T follicular helper cell (primary cell): Measurements from ENCODE around the gene SLC26A11.

Experiments used
- DNase-seq: peaks from one replicate; pipeline ENCODE4 v3.0.0-alpha.2; 2020; ENCODE audit warnings: low read depth
- total RNA-seq, 2 experiments: gene quantifications; one replicate each; lab custom pipeline; 2026; lab: John Stamatoyannopoulos, UW

The SLC26A11 gene
- 26.7 to 187 reads per million in 2 experiments for total RNA-seq

DNA sequence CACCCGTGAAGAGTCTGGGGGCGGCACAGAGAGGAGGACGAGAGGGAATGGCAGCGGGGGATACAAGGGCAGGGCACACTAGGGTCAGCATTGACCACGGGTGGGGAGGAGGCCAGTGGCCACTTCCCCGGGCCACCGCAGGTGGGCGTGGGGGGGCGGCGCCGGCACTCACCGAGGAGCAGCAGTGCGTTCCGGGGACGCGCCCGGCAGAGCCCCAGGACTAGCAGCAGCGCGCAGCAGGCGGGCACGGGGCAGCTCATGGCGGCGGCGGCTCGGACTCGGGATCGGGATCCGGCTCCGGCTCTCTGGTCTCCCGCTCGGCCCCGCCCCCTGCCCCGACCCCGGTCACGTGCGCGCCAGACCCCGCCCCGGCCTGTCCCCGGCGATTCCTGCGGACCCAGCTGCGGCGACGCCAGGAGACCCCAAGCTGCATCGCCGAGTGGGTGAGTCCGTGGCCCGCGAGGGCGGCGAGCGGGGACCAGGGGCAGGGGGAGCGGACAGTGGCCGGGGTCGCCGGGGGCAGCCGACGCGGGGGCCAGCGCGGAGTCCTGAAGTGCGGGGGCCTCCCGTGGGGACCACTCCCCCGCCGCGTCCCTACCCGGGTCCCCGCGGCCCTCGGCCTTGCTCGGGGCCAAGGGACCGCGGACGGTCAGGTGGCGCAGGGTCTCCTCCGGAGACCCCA is at the start of gene SLC26A11, which contains the start of gene SGSH:
TSS of gene SLC26A11 (plus strand) at position 374 of the 682 bp plus-strand sequence. CDS start 1,134 bp downstream, outside the sequence.
TSS of gene SGSH (minus strand) at position 280 of the 682 bp plus-strand sequence. CDS start at position 260, 20 bp downstream.
- DNase-seq = peak; percentile 30

DNA sequence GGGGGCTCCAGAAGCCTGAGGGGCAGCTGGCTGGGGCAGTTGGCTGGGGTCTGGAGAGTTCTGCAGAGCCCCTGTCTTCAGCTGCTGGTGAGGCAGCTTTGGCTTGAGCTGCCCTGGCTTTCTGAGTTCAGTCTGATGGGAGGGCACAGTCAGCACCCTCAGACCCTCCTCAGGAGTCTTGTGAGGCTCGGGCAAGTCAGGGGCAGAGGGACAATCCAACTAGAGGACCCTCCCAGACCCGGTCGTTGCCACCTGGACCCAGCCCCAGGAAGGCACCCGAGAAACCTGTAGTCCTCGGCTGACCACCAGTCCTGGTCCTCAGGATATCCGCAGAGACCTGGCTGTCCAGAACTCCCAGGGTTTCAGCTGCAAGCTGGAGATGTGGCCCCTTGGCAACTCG is 48.5 kb upstream of the SLC26A11 start:
- DNase-seq = no peak

DNA sequence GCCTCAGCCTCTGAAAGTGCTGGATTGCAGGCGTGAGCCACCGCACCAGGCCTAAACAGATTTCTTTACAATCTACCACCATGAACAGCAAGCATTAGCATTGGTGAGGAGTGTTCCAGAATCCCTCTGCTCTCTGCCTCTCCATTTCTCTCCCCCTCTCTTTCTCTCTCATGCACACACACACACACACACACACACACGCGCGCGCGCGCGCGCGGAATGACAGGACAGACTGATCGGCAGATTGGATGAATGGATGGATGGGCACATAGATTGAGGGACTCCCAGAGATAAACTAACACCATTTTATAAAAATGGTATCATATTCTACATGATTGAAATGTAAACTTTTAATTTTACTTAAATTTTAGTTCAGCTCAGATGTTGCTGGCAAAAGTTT is 47.1 kb upstream of the SLC26A11 start:
- no peak for DNase-seq

DNA sequence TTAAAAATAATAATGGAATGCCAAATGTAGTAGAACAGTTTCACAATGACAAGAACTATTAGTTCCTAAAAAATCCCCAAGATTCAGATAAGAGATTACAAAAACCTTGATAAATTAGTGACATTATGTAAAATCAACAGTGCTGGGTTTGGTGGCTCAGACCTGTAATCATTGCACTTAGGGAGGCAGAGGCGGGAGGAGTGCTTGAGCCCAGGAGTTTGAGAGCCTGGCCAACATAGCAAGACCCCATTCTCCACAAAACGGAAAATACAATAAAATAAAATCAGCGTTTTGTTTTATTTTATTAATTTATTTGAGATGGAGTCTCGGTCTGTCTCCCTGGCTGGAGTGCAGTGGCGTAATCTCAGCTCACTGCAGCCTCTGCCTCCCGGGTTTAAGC is 46.3 kb upstream of the SLC26A11 start:
- DNase-seq = no peak

DNA sequence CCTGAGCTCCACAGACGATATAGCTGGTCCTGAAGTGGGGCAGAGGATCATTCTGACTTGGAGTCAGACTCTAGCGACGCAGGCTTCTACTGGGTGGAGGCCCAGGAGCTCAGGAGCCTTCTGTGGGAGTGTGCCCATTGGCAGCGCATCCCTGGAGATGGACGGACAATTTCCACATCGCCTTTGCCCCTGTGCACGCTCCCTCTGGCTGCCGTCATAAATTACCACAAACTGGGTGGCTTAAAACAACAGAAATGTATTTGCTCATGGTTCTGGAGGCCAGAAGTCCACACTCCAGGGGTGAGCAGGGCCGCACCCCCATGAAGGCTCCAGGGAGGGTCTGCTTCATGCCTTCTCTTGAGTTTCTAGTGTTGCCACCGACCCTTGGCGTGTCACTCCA is 43.5 kb upstream of the SLC26A11 start:
- DNase-seq = no peak

DNA sequence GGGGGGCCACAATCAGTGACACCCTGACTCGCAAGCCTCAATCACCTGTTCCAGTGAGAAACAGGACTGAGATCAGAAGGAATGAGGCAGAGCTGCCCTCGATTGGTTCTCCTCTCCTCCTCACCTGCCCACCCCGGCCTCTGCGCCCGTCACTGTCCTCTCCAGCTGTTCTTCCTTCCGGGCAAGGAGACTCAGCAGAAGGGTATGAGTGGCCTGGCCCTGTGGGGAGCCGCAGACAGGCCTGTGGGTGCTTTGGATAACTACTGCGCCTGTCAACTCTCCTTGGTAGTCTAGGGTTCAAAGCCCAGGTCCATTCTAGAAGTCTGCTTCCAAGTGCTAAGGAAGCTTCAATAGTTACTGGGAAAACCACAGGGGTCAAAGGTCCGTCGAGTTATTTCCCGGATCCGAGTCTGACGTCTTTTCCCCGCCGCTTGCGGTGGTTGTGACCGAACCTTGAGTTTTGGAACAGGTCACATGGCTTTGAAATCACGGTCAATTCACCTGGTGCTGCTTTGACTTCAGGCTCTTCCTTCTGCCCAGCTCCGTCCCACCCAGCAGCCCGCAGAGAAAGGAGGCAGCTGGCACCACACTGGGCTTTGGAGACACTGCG is 42.1 kb upstream of the SLC26A11 start:
- DNase-seq = no peak

DNA sequence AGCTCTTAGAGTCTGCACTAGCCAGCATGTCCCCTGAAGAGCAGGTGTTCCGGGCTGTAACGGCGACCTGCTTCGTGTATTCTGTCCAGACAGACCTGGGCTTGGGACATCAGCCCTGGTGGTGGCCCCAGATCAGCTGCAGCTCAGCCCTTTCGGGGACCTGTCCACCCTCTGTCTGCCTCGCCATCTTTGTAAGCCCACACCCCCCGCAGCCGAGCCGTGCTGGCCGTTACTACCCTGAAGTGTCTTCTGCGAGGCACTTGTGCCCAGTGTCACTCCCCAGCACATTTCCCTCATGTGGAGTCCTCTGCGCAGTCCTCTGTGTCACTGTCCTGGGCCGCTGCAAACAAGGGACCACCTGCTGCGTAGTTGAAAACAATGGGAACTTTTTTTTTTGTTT is 40.0 kb upstream of the SLC26A11 start:
- no peak for DNase-seq

DNA sequence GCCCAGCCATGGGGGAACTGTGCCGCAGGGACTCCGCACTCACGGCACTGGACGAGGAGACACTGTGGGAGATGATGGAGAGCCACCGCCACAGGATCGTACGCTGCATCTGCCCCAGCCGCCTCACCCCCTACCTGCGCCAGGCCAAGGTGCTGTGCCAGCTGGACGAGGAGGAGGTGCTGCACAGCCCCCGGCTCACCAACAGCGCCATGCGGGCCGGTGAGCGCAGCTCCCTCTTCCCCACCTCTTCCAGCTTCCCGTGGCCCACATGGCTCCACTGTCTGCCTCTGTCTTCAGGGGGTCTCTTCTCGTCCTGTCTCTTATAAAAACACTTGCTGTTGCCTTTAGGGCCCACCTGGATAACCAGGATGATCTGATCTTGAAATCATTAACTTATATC is 38.8 kb upstream of the SLC26A11 start:
- DNase-seq = no peak

DNA sequence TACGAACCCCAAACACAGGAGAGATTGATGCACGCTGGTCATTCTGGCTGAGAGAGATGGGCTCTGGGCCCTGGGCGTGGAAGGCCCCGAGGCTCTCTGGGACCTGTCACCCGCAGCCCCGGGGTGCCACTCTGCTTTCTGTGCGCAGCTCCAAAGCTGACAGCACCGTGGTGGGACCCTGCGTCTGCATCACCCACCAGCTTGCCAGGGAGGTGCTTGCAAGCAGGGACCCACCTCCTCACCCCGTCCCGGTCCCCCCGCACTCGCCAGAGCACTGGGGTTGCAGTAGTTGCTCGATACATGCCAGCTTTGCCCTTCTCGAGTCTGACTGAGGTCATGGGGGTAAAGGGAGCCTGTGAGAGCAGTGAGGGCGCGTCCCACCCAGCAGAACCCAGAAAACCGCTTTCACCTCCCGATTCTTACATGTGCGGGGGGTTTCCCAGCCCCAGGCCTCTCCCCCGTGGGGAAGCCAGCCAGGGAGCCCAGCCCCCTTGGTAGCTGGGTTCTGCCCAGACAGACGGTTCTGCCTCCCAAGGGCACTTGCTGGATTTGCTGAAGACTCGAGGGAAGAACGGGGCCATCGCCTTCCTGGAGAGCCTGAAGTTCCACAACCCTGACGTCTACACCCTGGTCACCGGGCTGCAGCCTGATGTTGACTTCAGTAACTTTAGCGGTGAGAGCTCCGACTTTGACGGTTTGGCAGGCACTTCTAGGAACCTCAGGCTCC is 37.9 kb upstream of the SLC26A11 start:
- no peak for DNase-seq

DNA sequence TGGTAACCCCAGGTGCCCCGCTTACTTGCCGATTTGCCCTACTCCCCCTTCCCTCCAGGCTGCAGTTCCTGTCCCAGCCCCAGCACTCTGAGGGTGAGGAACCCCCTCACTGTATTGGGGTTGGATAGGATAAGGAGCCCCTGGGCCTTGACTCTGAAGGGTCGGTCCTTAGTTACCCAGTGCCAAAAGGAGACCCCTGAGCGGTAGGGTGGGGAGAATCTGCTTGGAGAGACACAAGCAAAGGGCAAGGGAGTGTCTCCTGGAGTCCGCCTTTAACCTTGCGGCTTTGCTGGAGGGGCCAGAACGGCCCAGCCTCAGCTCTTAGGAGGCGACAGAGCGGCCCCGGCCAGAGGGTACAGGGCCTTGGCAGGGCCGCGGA is 37.4 kb upstream of the SLC26A11 start:
- no peak for DNase-seq

DNA sequence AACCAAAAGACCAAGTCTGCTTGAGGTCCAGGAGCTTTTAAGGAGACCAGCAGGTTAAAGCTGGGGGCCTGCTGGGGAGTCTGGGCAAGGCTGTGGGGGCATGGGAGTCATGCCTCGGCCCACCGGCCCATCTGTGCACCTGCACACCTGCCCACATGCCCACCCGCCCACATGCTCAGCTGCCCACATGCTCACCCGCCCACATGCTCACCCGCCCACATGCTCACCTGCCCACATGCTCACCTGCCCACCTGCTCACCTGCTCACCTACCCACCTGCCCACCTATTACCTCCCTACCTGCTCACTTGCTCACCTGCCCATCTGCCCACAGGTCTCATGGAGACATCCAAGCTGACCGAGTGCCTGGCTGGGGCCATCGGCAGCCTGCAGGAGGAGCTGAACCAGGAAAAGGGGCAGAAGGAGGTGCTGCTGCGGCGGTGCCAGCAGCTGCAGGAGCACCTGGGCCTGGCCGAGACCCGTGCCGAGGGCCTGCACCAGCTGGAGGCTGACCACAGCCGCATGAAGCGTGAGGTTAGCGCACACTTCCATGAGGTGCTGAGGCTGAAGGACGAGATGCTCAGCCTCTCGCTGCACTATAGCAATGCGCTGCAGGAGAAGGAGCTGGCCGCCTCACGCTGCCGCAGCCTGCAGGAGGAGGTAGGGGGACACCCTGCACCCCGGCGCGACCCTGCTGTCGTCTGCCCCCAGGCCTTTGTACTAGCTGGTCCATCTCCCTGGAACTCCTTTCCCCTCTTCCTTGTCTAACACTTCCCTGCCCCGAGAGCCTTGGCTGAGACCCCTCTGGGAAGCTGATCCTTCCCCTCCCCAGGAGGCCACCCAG is 36.4 kb upstream of the SLC26A11 start:
- DNase-seq = no peak

DNA sequence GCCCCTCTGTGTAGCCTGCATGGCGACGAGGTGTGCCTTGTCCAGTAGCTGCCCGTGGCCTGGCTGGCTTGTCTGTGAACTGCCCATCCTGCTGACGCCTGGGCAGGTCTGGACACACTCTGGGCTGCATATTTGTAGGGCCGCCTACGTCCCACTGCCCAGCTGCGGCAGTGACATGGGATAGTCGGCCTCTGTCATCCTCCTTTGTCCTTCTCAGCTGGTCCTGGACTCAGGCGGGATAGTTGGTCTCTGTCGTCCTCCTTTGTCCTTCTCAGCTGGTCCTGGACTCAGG is 35.9 kb upstream of the SLC26A11 start:
- no peak for DNase-seq

DNA sequence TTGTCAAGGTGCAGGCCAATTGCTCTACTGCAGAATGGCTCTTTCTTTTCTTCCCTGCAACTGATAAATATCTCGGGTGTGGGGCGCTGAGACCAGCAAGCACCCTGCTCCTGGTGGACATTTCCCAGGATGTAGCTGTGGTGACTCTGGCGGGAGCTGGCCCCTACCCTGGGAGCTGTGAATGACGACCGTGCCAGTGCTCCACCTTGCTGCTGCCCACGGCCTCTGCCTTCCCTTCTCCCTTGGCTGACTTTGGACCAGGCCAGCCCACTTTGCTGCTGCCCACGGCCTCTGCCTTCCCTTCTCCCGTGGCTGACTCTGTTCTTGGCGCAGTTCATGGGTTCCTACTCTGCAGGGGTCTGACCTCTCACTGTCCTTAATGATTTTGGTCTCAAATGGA is 34.3 kb upstream of the SLC26A11 start:
- DNase-seq = no peak

DNA sequence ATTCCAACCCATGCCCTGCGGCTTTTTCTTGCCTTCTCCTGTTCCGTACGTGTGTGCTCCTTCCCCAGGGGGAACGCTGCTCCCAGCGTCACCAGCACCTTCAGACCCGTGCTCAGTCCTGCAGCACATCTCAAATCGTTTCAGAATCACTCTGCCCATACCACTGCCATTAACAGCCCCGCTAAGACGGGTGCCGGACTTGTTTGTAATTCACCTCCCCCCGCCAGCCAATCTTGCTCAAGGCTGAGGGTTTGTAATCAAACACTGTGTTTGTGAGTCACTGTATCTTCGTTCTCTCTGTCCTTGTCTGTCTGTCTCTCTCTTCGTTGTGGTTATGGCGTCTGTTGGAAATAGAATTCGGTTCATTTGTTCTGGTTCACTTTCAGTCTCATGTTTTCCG is 33.1 kb upstream of the SLC26A11 start:
- DNase-seq = no peak

DNA sequence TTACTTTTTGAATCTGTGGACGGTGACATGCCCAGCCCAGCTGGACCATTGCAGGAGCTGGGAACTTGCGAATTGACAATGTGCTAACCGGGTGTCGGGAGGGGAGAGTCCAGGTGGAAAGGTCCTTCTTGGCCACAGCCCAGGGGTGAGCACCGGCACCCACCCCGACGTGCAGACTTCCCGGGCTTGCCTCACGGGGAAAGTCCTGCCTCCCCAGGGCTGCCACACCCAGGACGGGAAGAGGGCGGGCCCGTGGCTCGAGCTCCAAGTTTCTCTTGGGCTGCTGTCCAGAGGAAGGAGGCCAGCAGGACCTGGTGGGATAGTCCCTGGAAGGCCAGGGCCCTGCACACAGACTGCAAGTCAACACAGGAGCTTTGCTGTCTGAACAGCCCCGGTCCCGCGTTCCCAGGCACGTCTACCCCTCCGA is 32.7 kb upstream of the SLC26A11 start:
- DNase-seq = no peak

DNA sequence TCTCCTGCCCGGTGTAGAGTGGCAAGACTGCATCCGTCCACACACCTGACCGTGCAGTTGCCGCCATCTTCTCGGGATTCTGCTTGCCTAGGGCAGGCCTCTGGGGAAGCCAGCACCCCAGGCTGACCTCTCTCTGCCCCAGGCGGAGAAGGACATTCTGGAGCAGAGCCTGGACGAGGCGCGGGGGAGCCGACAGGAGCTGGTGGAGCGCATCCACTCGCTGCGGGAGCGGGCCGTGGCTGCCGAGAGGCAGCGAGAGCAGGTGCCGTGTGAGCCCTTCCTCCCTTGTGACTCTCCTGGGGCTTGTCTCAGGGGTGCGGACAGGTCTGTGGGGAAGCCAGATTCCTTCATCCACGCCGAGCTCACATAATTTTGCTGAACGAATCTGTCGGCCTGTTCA is 30.6 kb upstream of the SLC26A11 start:
- no peak for DNase-seq

DNA sequence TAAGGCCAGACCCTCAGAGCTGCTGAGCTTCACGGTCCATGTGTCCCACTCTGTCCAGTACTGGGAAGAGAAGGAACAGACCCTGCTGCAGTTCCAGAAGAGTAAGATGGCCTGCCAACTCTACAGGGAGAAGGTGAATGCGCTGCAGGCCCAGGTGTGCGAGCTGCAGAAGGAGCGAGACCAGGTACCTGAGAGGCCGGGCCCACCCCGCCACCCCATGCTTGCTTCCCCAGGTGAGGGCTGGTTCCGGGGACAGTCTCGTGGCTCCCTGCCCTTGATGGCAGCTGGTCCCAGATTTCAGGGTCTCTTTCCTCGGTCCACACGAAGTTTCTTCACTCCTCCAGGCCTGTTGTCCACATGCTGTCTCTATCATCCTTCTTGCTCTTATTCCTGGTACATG is 29.5 kb upstream of the SLC26A11 start:
- no peak for DNase-seq

DNA sequence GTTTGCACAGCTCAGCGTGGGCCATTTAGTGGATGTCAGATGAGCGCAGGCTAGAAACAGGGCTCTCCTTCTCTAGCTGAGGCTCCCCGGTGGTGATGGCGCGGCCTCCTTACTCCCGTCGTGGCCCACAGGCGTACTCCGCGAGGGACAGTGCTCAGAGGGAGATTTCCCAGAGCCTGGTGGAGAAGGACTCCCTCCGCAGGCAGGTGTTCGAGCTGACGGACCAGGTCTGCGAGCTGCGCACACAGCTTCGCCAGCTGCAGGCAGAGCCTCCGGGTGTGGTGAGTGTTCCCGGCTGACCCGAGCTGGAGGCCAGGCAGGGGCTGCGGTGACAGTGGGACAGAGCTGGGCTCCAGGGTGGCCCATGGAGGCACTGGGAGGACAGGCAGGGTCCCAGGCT is 29.0 kb upstream of the SLC26A11 start:
- no peak for DNase-seq

DNA sequence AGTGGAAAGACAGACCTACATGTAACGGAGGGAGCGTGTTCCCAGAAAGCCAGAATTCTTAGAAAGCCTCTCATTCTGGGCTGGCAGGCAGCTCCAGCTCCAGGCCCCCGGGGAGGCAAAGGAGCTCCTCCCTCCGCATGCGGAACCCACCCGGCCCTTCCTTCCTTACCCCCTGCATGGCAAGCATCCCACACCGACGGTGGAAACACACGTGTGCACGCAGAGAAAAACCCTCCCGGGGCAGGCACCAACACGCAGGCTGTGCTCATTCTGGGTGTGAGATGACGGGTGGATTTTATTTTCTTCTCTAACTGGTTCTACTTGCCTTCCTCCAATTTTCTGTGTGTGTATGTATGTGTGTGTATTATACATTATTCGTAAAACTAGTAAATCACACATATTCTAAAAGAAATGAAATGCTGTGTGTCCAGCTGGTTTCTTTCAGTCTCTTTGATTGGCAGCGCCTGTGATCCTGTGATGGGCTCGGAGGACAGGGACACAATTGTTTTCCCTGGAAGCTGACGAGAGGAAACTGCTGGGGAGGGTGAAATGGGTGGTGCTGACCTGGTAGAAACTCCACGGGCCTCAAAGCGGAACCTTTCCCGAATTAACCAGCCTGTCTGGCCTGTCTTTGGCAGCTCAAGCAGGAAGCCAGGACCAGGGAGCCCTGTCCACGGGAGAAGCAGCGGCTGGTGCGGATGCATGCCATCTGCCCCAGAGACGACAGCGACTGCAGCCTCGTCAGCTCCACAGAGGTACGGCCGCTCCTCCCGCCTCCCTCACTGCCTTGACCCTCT is 28.2 kb upstream of the SLC26A11 start:
- no peak for DNase-seq

DNA sequence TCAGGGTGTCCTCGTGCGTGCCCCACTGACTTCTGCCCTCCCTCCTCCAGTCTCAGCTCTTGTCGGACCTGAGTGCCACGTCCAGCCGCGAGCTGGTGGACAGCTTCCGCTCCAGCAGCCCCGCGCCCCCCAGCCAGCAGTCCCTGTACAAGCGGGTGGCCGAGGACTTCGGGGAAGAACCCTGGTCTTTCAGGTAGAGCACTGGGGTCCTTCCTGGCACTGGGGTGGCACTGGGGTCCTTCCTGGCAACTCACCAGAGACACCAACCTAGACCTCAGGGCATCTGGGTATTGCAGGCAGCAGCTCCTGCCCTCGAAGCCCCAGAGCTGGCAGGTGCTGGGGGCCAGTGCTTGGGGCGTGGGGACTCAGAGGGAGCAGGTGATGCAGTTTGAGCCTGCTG is 25.1 kb upstream of the SLC26A11 start:
- DNase-seq = no peak

DNA sequence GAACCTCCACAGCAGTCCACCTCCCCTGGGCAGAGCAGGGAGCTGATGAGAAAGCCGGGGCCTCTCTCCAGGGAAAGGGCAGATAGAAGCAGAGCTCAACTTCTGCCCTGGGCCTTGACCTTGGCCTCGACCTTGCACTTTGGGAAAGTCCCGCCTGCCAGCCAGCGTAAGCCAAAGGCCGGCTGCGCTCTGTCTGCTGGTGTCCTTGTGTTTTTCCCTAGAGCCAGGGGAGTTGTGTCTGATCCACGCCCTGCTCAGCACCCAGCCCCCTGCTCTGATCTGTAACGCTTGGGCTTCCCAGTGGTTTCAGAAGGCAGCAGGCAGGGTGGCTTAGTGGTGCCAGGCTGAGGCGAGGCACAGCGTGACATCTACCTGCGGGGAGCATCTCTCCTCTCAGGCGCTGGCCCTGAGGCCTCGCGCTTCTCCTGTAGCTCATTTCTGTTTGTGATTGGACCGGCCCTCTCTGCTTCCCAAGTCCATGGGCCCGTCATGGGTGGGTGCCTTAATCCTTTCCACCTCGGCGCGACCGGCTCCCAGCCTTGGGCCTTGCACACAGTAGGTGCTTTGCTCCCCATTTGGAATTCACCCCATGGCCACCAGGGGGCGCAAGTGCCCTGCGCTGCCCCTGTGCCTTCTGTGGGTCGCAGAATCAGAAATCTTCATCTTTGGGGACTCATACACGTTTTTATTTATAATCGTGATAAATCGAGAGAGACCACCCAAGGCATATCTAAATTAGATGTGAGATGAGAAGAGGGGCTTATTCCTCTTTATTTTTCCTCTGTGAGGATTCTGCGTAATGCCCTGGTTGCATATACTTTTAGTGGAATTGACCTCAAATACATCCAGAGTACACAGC is 24.3 kb upstream of the SLC26A11 start:
- peak; percentile 38 for DNase-seq
